A549 treated with Mapracorat at 1 μM for 4 hours (cell line): ENCODE measurements around the gene LSM11. TPM values are rescaled to one million over a fixed set of nuclear protein-coding genes. Genes with fewer than 3 reads are reported as not detected.

ENCODE experiments used
- total RNA-seq: library from RNA; stranded (reverse); fragments of 200-300 nt; extraction: Qiagen RNA extraction; gene quantifications from 5 replicates; pipeline ENCODE4 v1.2.3, GENCODE V29; 2022

Gene LSM11
- total RNA-seq, result 2.4 to 3.2 TPM (median 2.9 TPM) in 5 replicates

DNA sequence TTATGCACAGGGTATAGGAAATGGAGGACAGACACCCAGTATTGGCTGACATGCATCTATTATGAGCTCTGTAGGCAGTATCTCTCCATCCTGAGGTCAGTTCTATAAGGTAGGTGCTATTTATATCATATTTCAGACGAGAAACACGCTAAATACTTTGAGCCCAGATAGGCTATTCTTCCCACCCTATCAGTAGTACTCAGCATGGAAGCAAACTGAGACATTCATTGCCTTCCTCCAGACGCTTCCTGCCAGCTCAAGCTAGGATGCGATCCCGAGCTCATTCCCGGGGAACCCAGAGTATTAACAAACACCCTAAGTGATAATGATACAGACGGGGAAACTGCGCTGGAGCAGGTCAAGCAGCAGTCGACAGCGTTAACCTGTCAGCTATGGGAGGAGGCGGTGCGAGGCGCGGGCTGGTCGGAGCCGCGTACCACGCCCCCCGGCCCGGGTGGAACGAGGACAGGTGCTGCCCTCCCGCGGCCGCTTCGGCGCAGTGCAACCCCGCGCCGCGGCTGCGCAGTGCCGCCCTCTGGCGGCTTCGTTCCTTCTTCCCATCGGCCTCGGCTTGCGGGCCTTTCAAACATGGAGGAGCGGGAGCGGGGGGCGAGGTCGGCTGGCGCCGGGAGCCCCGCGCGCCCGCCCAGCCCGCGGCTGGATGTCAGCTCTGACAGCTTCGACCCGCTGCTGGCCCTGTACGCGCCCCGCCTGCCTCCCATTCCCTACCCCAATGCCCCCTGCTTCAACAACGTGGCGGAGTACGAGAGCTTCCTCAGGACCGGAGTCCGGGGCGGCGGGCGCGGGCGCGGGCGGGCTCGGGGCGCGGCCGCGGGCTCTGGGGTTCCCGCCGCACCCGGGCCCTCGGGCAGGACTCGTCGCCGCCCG, at the start of gene LSM11:
Gene LSM11, plus strand, starts transcription at position 550 of the 888 bp plus-strand sequence. Its CDS starts 39 bp downstream, at position 589.

DNA sequence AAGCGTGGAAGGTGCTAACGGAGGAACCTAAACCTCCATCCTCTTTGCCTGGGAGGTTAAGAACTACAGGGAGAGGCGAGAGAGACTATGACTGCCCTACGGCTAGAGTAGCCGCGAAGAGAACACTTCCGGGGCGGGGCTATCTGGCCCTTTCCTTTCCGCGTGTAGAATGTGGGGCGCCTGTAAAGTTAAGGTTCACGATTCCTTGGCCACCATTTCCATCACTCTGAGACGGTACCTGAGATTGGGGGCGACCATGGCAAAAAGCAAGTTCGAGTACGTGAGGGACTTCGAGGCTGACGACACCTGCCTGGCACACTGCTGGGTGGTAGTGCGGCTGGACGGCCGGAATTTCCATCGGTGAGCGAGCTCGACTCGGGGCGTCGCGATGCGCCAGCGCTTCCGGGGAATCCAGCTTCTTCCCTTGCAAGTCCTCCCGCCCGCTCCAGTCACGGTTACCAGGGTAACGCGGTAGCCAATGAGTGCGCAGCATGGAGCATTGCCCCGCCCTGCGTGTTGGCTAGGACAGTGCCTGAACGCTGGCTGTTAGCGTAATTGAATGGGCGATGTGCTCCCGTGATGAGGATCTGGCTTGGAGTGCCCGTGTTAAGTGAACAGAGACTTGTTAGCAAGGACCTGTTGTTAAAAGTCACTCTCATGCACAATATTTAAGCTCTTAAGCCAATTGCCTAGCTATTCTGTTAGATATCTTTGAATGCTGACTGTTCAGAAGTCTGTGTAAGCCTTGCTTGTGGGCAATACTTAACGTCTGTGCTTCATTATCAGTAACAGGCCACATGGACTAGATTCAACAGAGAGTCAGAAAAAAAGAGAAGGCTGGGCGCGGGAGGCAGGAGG, 12.0 kb upstream of the LSM11 start, which contains the start of gene THG1L:
Gene THG1L, plus strand, starts transcription at position 149 of the 858 bp plus-strand sequence. Its CDS starts 21 bp downstream, at position 170.

Other genes with a start within 250 kb of the LSM11 start
- 9.5 to 12.9 TPM (median 11.9 TPM) in 5 replicates for gene ADAM19, start 167.9 kb upstream of the LSM11 start, total RNA-seq
- not detected in 5 replicates for gene SOX30, start 91.3 kb upstream of the LSM11 start, total RNA-seq
- gene C5orf52, start 72.2 kb upstream of the LSM11 start, total RNA-seq, result not detected in 5 replicates
- gene THG1L, start 12.3 kb upstream of the LSM11 start, total RNA-seq, result 23.5 to 29.0 TPM (median 24.3 TPM) in 5 replicates
- 64.3 to 77.5 TPM (median 72.4 TPM) in 5 replicates for gene CLINT1, start 115.4 kb downstream of the LSM11 start, total RNA-seq